ENCODE data around the gene ZNF185. TPM values are rescaled to one million over a fixed set of nuclear protein-coding genes. Genes with fewer than 3 reads are reported as not detected.

The ZNF185 gene
- total RNA-seq, 1 donor from 2014 or later: 31.8 TPM

GRCh38 chrX:152865232-152865920 lies 32.5 kb upstream of the ZNF185 start:
- Mint-ChIP-seq H3K27me3 (ENCODE audit: low read depth) (no peaks in the 10 kb centered on the region), H3K4me1 (no peaks in the 10 kb centered on the region), H3K9me3 (peaks cover 12% of the 10 kb centered on the region), H3K27ac (no peak overlapping the region), H3K4me3 (no peak overlapping the region), H3K36me3 (peaks cover 17% of the 10 kb centered on the region)
- no peak for TF ChIP-seq CTCF (IDR thresholded peaks at IDR 0.05; ENCODE audit: unreplicated experiment)
- no peak for DNase-seq (ENCODE audit: low spot score in 2 of 2, unreplicated experiment in 2 of 2)

- Mint-ChIP-seq H3K27me3 (ENCODE audit: low read depth) (no peaks in the 10 kb centered on the region), H3K4me1 (no peaks in the 10 kb centered on the region), H3K4me3 (no peak overlapping the region), H3K9me3 (peaks cover 4% of the 10 kb centered on the region), H3K27ac (no peak overlapping the region), H3K36me3 (peaks cover 10% of the 10 kb centered on the region)
- no peak for TF ChIP-seq CTCF (IDR thresholded peaks at IDR 0.05; ENCODE audit: unreplicated experiment)
- no peak for DNase-seq (ENCODE audit: low spot score in 2 of 2, unreplicated experiment in 2 of 2)
Measured at GRCh38 chrX:152866386-152866785, 31.5 kb upstream of the ZNF185 start.

GRCh38 chrX:152869972-152870371 lies 27.9 kb upstream of the ZNF185 start:
- DNase-seq (ENCODE audit: low spot score in 2 of 2, unreplicated experiment in 2 of 2): no peak
- Mint-ChIP-seq H3K36me3 (peaks cover 6% of the 10 kb centered on the region), H3K27me3 (ENCODE audit: low read depth) (no peaks in the 10 kb centered on the region), H3K9me3 (peaks cover 9% of the 10 kb centered on the region), H3K4me1 (no peaks in the 10 kb centered on the region), H3K27ac (no peak overlapping the region), H3K4me3 (no peak overlapping the region)
- no peak for TF ChIP-seq CTCF (IDR thresholded peaks at IDR 0.05; ENCODE audit: unreplicated experiment)

GRCh38 chrX:152871260-152871659 lies 26.6 kb upstream of the ZNF185 start:
- Mint-ChIP-seq H3K4me1 (no peaks in the 10 kb centered on the region), H3K36me3 (peaks cover 6% of the 10 kb centered on the region), H3K27me3 (ENCODE audit: low read depth) (no peaks in the 10 kb centered on the region), H3K9me3 (peaks cover 14% of the 10 kb centered on the region), H3K27ac (no peak overlapping the region), H3K4me3 (no peak overlapping the region)
- no peak for DNase-seq (ENCODE audit: low spot score in 2 of 2, unreplicated experiment in 2 of 2)
- TF ChIP-seq CTCF (IDR thresholded peaks at IDR 0.05; ENCODE audit: unreplicated experiment): no peak

- Mint-ChIP-seq H3K27ac (no peak overlapping the region), H3K4me1 (no peaks in the 10 kb centered on the region), H3K9me3 (peaks cover 20% of the 10 kb centered on the region), H3K27me3 (ENCODE audit: low read depth) (no peaks in the 10 kb centered on the region), H3K4me3 (no peak overlapping the region), H3K36me3 (peaks cover 4% of the 10 kb centered on the region)
- no peak for TF ChIP-seq CTCF (IDR thresholded peaks at IDR 0.05; ENCODE audit: unreplicated experiment)
- no peak for DNase-seq (ENCODE audit: low spot score in 2 of 2, unreplicated experiment in 2 of 2)
Measured at GRCh38 chrX:152872522-152872921, 25.3 kb upstream of the ZNF185 start.

All from mesothelial cell of epicardium (in vitro differentiated cells).